ENCODE results near the gene HORMAD2. TPM values are rescaled to one million over a fixed set of nuclear protein-coding genes. Genes with fewer than 3 reads are reported as not detected.
"Not testable (repeated sequence)": the region's sequence is repeated elsewhere in the genome, so short reads cannot be mapped to it uniquely, and the experiment has no call there.

The HORMAD2 gene
- total RNA-seq, 1 donor from 2014 or later = not detected

- peaks cover 26% of the 10 kb centered on the region for H3K27me3 Mint-ChIP-seq
- H3K9me3 Mint-ChIP-seq = no peaks in the 10 kb centered on the region
- no peak for TF ChIP-seq CTCF (conservative IDR thresholded peaks at IDR 0.05)
- no peaks in the 10 kb centered on the region for H3K36me3 Mint-ChIP-seq
- H3K27ac Mint-ChIP-seq = peak overlapping the region; percentile 35
- H3K4me3 Mint-ChIP-seq = peak overlapping the region; percentile 50
- H3K4me1 Mint-ChIP-seq (ENCODE audit: unreplicated experiment) = peaks cover 20% of the 10 kb centered on the region
- DNase-seq (ENCODE audit: extremely low spot score, unreplicated experiment) = no peak
Measured at GRCh38 chr22:30078320-30079311, 1.6 kb upstream of the HORMAD2 start.

GRCh38 chr22:30080805-30081204 lies 541 bp downstream of the HORMAD2 start:
- Mint-ChIP-seq H3K36me3 (no peaks in the 10 kb centered on the region), H3K27ac (no peak overlapping the region), H3K4me1 (ENCODE audit: unreplicated experiment) (peaks cover 20% of the 10 kb centered on the region), H3K4me3 (no peak overlapping the region), H3K27me3 (peaks cover 15% of the 10 kb centered on the region), H3K9me3 (peaks cover 4% of the 10 kb centered on the region)
- TF ChIP-seq CTCF (conservative IDR thresholded peaks at IDR 0.05) = no peak
- DNase-seq (ENCODE audit: extremely low spot score, unreplicated experiment) = no peak

GRCh38 chr22:30086496-30086895 lies 6.2 kb downstream of the HORMAD2 start:
- Mint-ChIP-seq H3K4me3 (no peak overlapping the region), H3K9me3 (peaks cover 4% of the 10 kb centered on the region), H3K4me1 (ENCODE audit: unreplicated experiment) (no peaks in the 10 kb centered on the region), H3K27me3 (peaks cover 5% of the 10 kb centered on the region), H3K27ac (no peak overlapping the region), H3K36me3 (no peaks in the 10 kb centered on the region)
- no peak for TF ChIP-seq CTCF (conservative IDR thresholded peaks at IDR 0.05)
- DNase-seq (ENCODE audit: extremely low spot score, unreplicated experiment) = no peak

- not testable (repeated sequence) for H3K4me3 Mint-ChIP-seq; H3K4me1 Mint-ChIP-seq (ENCODE audit: unreplicated experiment); H3K9me3 Mint-ChIP-seq; DNase-seq (ENCODE audit: extremely low spot score, unreplicated experiment); H3K27me3 Mint-ChIP-seq; H3K36me3 Mint-ChIP-seq
- peak overlapping the region; percentile 44 for H3K27ac Mint-ChIP-seq
Measured at GRCh38 chr22:30087037-30087436, 6.8 kb downstream of the HORMAD2 start.

GRCh38 chr22:30087611-30088010 lies 7.3 kb downstream of the HORMAD2 start:
- DNase-seq (ENCODE audit: extremely low spot score, unreplicated experiment) = no peak
- Mint-ChIP-seq H3K4me3 (no peak overlapping the region), H3K4me1 (ENCODE audit: unreplicated experiment) (no peaks in the 10 kb centered on the region), H3K36me3 (no peaks in the 10 kb centered on the region), H3K9me3 (peaks cover 4% of the 10 kb centered on the region), H3K27ac (peak overlapping the region; percentile 44), H3K27me3 (peaks cover 5% of the 10 kb centered on the region)
- no peak for TF ChIP-seq CTCF (conservative IDR thresholded peaks at IDR 0.05)

- Mint-ChIP-seq H3K4me3 (no peak overlapping the region), H3K27me3 (peaks cover 5% of the 10 kb centered on the region)
Measured at GRCh38 chr22:30088468-30088867, 8.2 kb downstream of the HORMAD2 start.

More at GRCh38 chr22:30088468-30088867, 8.2 kb downstream of the HORMAD2 start:
- peaks cover 4% of the 10 kb centered on the region for H3K9me3 Mint-ChIP-seq
- no peak for DNase-seq (ENCODE audit: extremely low spot score, unreplicated experiment)
- no peak for TF ChIP-seq CTCF (conservative IDR thresholded peaks at IDR 0.05)
- no peaks in the 10 kb centered on the region for H3K36me3 Mint-ChIP-seq
- H3K27ac Mint-ChIP-seq = no peak overlapping the region
- no peaks in the 10 kb centered on the region for H3K4me1 Mint-ChIP-seq (ENCODE audit: unreplicated experiment)
